ENCODE data around the gene LMNTD1.
A peak's percentile ranks its signal among the peaks of the same experiment; 100 is the strongest.

The LMNTD1 gene

GRCh38 chr12:25550186-25550585 lies 2.9 kb downstream of the LMNTD1 start:
- no peak for DNase-seq

GRCh38 chr12:25549120-25549519 lies 4.0 kb downstream of the LMNTD1 start:
- DNase-seq = no peak

GRCh38 chr12:25546318-25546717 lies 6.8 kb downstream of the LMNTD1 start:
- DNase-seq = no peak

GRCh38 chr12:25533150-25533549 lies 19.9 kb downstream of the LMNTD1 start:
- no peak for DNase-seq

GRCh38 chr12:25531502-25532052 lies 21.5 kb downstream of the LMNTD1 start:
- DNase-seq = no peak

- peak in 1 of 4 experiments; percentile 8 for DNase-seq
Measured at GRCh38 chr12:25529738-25530137, 23.3 kb downstream of the LMNTD1 start.

- no peak for DNase-seq
Measured at GRCh38 chr12:25526778-25527177, 26.3 kb downstream of the LMNTD1 start.

- DNase-seq = no peak
Measured at GRCh38 chr12:25524366-25524765, 28.7 kb downstream of the LMNTD1 start.

- DNase-seq = no peak
Measured at GRCh38 chr12:25521625-25522256, 31.3 kb downstream of the LMNTD1 start.

- no peak for DNase-seq
Measured at GRCh38 chr12:25518512-25518911, 34.6 kb downstream of the LMNTD1 start.

GRCh38 chr12:25504744-25505143 lies 48.3 kb downstream of the LMNTD1 start:
- no peak for DNase-seq

GRCh38 chr12:25503666-25504065 lies 49.4 kb downstream of the LMNTD1 start:
- no peak for DNase-seq

- DNase-seq = peak; percentile 14 to 52 (median 35)
Measured at GRCh38 chr12:25502596-25502995, 50.5 kb downstream of the LMNTD1 start.

GRCh38 chr12:25502118-25502517 lies 51.0 kb downstream of the LMNTD1 start:
- DNase-seq = no peak

- no peak for DNase-seq
Measured at GRCh38 chr12:25501549-25501948, 51.5 kb downstream of the LMNTD1 start.

GRCh38 chr12:25500651-25501050 lies 52.4 kb downstream of the LMNTD1 start:
- DNase-seq = peak in 2 of 4 experiments; percentile 2 to 4

GRCh38 chr12:25497021-25497420 lies 56.1 kb downstream of the LMNTD1 start:
- DNase-seq = no peak

GRCh38 chr12:25496098-25496587 lies 56.9 kb downstream of the LMNTD1 start:
- no peak for DNase-seq

GRCh38 chr12:25495331-25496097 lies 57.6 kb downstream of the LMNTD1 start:
- no peak for DNase-seq

GRCh38 chr12:25494926-25495325 lies 58.2 kb downstream of the LMNTD1 start:
- DNase-seq = no peak

- no peak for DNase-seq
Measured at GRCh38 chr12:25493682-25494081, 59.4 kb downstream of the LMNTD1 start.

- DNase-seq = no peak
Measured at GRCh38 chr12:25491396-25492325, 61.4 kb downstream of the LMNTD1 start.

All from suppressor macrophage (primary cell).